GM20431 (cell line): ENCODE results near the gene FOXD1.
"Not testable (repeated sequence)": the region's sequence is repeated elsewhere in the genome, so short reads cannot be mapped to it uniquely, and the experiment has no call there.

Experiments used
- in situ Hi-C: fragments of 300-500 bp; cut with MseI, MboI; formaldehyde crosslinking; loops from one replicate; pipeline ENCODE4 v1.15.0; 2020; ENCODE audit warnings: low sequenced_read_pairs; ENCODE audit not compliant: unreplicated experiment

The FOXD1 gene

GRCh38 chr5:73448463-73449136 lies at the start of gene FOXD1:
Gene FOXD1 (minus strand): TSS chr5:73448777. CDS start chr5:73448362, 415 bp downstream.
- in situ Hi-C loops = no loop called here

- in situ Hi-C loops = no loop called here
These were observed 49.0 kb upstream of the FOXD1 start for GRCh38 chr5:73497497-73498056.

GRCh38 chr5:73496984-73497457 lies 48.4 kb upstream of the FOXD1 start:
- in situ Hi-C loops = no loop called here

GRCh38 chr5:73495772-73496335 lies 47.3 kb upstream of the FOXD1 start:
- in situ Hi-C loops = no loop called here

GRCh38 chr5:73494721-73495120 lies 46.1 kb upstream of the FOXD1 start:
- in situ Hi-C loops = no loop called here

GRCh38 chr5:73493421-73493820 lies 44.8 kb upstream of the FOXD1 start:
- in situ Hi-C loops = no loop called here

GRCh38 chr5:73491155-73491554 lies 42.6 kb upstream of the FOXD1 start:
- in situ Hi-C loops = no loop called here

- in situ Hi-C loops = no loop called here
These were observed 41.5 kb upstream of the FOXD1 start for GRCh38 chr5:73490088-73490487.

- in situ Hi-C loops = no loop called here
These were observed 40.2 kb upstream of the FOXD1 start for GRCh38 chr5:73488806-73489205.

GRCh38 chr5:73487815-73488214 lies 39.2 kb upstream of the FOXD1 start:
- in situ Hi-C loops = no loop called here

GRCh38 chr5:73487257-73487656 lies 38.7 kb upstream of the FOXD1 start:
- in situ Hi-C loops = not testable (repeated sequence)

GRCh38 chr5:73486119-73486899 lies 37.7 kb upstream of the FOXD1 start:
- in situ Hi-C loops = no loop called here

- in situ Hi-C loops = no loop called here
These were observed 37.1 kb upstream of the FOXD1 start for GRCh38 chr5:73485715-73486114.

- in situ Hi-C loops = no loop called here
These were observed 35.9 kb upstream of the FOXD1 start for GRCh38 chr5:73484511-73484910.

GRCh38 chr5:73483676-73484075 lies 35.1 kb upstream of the FOXD1 start:
- in situ Hi-C loops = no loop called here

GRCh38 chr5:73482383-73483136 lies 34.0 kb upstream of the FOXD1 start:
- in situ Hi-C loops = no loop called here

- in situ Hi-C loops = no loop called here
These were observed 31.9 kb upstream of the FOXD1 start for GRCh38 chr5:73480500-73480899.

- in situ Hi-C loops = no loop called here
These were observed 23.5 kb upstream of the FOXD1 start for GRCh38 chr5:73472116-73472515.

- in situ Hi-C loops = no loop called here
These were observed 23.1 kb upstream of the FOXD1 start for GRCh38 chr5:73471654-73472053.

- in situ Hi-C loops = no loop called here
These were observed 21.3 kb upstream of the FOXD1 start for GRCh38 chr5:73469878-73470277.
